ENCODE measurements around the gene GALNTL6. TPM values are rescaled to one million over a fixed set of nuclear protein-coding genes. Genes with fewer than 3 reads are reported as not detected.

GALNTL6 gene
- total RNA-seq, 2 donors from 2014 or later, result 0.08 TPM; not detected in 1

DNA sequence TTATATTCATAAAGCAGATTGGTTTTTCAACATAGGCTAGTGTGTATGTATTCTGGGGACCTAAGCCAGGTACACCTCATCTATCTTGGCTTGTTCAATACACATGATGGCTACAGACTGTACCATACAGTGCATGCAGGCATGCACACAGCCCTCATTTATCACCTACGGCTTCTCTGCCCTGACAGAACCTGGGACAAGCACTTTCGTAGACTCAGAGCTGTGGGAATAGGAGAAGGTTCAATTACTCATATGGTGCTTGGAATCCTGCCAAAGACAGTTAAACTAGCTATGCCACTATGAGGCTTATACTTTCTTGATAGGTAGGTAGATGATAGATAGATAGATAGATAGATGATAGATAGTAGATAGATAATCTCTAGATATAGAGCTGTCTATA, 457.2 kb downstream of the GALNTL6 start:
- Histone ChIP-seq H3K9me3 (no peaks in the 10 kb centered on the region), H3K27ac (no peak overlapping the region), H3K27me3 (no peaks in the 10 kb centered on the region), H3K4me3 (no peak overlapping the region), H3K4me1 (no peaks in the 10 kb centered on the region), H3K36me3 (no peaks in the 10 kb centered on the region)
- TF ChIP-seq, protein P1, sequence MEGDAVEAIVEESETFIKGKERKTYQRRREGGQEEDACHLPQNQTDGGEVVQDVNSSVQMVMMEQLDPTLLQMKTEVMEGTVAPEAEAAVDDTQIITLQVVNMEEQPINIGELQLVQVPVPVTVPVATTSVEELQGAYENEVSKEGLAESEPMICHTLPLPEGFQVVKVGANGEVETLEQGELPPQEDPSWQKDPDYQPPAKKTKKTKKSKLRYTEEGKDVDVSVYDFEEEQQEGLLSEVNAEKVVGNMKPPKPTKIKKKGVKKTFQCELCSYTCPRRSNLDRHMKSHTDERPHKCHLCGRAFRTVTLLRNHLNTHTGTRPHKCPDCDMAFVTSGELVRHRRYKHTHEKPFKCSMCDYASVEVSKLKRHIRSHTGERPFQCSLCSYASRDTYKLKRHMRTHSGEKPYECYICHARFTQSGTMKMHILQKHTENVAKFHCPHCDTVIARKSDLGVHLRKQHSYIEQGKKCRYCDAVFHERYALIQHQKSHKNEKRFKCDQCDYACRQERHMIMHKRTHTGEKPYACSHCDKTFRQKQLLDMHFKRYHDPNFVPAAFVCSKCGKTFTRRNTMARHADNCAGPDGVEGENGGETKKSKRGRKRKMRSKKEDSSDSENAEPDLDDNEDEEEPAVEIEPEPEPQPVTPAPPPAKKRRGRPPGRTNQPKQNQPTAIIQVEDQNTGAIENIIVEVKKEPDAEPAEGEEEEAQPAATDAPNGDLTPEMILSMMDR (IDR thresholded peaks at IDR 0.05), result no peak
- no peak for DNase-seq (ENCODE audit: low spot score)

DNA sequence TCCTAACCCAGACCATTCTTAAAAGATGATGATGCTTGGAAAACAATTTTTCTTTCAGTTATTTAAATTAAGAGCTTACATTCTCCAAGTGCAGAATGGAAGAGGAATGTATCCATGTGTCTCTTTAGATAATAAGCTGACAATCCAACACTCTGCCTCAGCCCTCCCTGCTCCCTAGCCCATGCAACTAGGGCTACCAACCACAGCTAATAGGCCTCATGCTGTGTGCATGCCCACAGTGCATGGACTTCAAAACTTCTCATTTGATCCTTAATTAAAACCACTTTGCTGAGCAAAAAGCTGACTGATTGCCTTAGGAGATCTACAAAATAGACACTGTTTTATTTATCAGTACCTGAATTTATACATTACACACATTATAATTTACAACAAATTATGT, 473.9 kb downstream of the GALNTL6 start:
- DNase-seq (ENCODE audit: low spot score), result no peak
- TF ChIP-seq, protein P1 (IDR thresholded peaks at IDR 0.05), result no peak
- Histone ChIP-seq H3K27me3 (no peaks in the 10 kb centered on the region), H3K36me3 (no peaks in the 10 kb centered on the region), H3K4me1 (no peaks in the 10 kb centered on the region), H3K9me3 (no peaks in the 10 kb centered on the region), H3K27ac (no peak overlapping the region), H3K4me3 (no peak overlapping the region)

DNA sequence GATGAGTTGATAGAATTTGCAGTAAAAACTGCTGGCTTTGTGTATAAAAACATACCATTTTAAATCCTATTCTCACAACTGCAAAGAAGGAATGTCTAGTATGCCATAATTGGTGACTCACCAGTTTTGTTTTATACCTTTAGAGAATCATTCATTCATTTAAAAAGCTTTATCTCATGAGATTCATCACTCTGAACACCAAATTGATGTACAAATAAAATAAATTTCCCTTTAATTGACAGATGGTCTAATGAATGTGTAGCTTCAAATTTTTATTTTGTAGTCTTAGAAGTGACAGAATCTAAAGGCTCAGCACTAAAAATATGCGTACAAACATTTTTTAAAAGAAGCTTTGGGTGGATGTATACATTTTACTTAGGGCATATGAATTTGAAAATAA, 492.5 kb downstream of the GALNTL6 start:
- no peaks in the 10 kb centered on the region for H3K36me3 ChIP-seq
- DNase-seq (ENCODE audit: low spot score), result no peak
- H3K4me3 ChIP-seq, result no peak overlapping the region
- H3K27ac ChIP-seq, result no peak overlapping the region
- no peaks in the 10 kb centered on the region for H3K4me1 ChIP-seq
- H3K27me3 ChIP-seq, result no peaks in the 10 kb centered on the region
- H3K9me3 ChIP-seq, result peaks cover 0 to 8% of the 10 kb centered on the region in 2 donors
- TF ChIP-seq, protein P1 (IDR thresholded peaks at IDR 0.05), result no peak

DNA sequence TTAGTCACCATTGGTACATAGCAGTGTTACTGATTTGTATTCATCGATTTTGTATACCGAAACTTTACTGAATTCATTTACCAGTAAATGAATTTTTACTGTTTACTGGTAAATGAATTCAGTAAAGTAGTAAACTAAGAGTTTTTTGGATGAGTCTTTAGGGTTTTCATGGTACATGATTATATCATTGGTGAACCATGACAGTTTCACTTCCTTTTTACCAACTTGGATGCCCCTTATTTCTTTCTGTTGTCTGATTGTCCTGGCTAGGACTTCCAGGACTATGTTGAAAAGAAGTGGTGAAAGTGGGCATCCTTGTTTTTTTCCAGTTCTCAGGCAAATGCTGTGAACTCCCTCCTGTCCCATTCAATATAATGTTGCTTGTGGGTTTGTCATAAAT, 494.9 kb downstream of the GALNTL6 start:
- DNase-seq (ENCODE audit: low spot score), result no peak
- no peaks in the 10 kb centered on the region for H3K27me3 ChIP-seq
- no peaks in the 10 kb centered on the region for H3K36me3 ChIP-seq
- TF ChIP-seq, protein P1 (IDR thresholded peaks at IDR 0.05), result no peak
- H3K9me3 ChIP-seq, result peaks cover 0 to 8% of the 10 kb centered on the region in 2 donors
- no peaks in the 10 kb centered on the region for H3K4me1 ChIP-seq
- H3K4me3 ChIP-seq, result no peak overlapping the region
- H3K27ac ChIP-seq, result no peak overlapping the region

DNA sequence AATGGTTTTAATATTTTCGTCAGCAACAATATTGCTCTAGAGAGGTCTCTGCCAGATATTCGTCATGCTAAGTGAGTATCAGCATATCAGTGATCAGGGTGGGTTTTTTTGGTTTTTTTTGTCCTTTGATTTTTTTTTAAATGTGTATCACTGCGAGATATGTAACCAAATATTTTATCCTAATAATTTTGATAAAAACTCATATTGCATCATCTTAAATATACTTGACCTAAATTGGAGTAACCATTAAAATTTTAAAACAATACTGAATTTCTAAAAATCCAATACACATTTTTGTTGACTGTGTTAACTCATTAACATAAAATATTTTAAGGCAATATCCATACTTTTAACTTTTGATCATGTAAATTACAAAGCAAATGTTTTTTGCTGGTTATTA, 498.5 kb downstream of the GALNTL6 start:
- H3K4me3 ChIP-seq, result no peak overlapping the region
- no peak overlapping the region for H3K27ac ChIP-seq
- no peak for DNase-seq (ENCODE audit: low spot score)
- H3K9me3 ChIP-seq, result peaks cover 0 to 8% of the 10 kb centered on the region in 2 donors
- H3K4me1 ChIP-seq, result no peaks in the 10 kb centered on the region
- TF ChIP-seq, protein P1 (IDR thresholded peaks at IDR 0.05), result no peak
- H3K36me3 ChIP-seq, result no peaks in the 10 kb centered on the region
- no peaks in the 10 kb centered on the region for H3K27me3 ChIP-seq

DNA sequence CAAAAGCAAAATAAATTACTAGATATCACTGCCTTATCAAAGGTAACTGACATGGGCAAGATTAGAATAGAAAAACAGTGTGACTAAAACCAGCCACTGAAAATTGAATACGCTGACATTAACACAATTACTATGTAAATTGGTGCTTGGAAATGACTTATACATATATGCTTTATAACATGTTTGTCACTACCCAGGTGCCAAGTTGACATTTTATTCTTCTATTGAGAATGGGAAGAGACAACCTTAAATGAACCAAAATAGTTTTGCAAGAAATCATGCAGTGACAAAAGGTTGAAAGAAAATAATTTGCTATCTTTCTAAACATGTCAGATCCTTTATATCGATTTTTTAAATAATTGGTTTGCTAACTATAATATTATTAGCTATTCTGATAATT, 510.1 kb downstream of the GALNTL6 start:
- Histone ChIP-seq H3K27ac (no peak overlapping the region), H3K36me3 (no peaks in the 10 kb centered on the region), H3K4me3 (no peak overlapping the region), H3K27me3 (no peaks in the 10 kb centered on the region), H3K4me1 (no peaks in the 10 kb centered on the region), H3K9me3 (no peaks in the 10 kb centered on the region)
- TF ChIP-seq, protein P1 (IDR thresholded peaks at IDR 0.05), result no peak
- no peak for DNase-seq (ENCODE audit: low spot score)
